Activated CD4-positive, alpha-beta T cell treated with anti-CD3 and anti-CD28 coated beads, Interleukin-2, amount 50 U/mL, for 16 hours (primary cell): ENCODE results near the gene TPRG1L.
A peak's percentile ranks its signal among the peaks of the same experiment; 100 is the strongest.
"Not testable (repeated sequence)": the region's sequence is repeated elsewhere in the genome, so short reads cannot be mapped to it uniquely, and the experiment has no call there.

Experiments
- DNase-seq: peaks from one replicate; pipeline ENCODE4 v3.0.0-alpha.2; 2020

The TPRG1L gene

GRCh38 chr1:3624200-3625136 lies at the start of gene TPRG1L:
Gene TPRG1L, plus strand, starts transcription at chr1:3625015. Its CDS starts 58 bp downstream, at chr1:3625073.
- peak; percentile 98 for DNase-seq

- not testable (repeated sequence) for DNase-seq
Measured at GRCh38 chr1:3575515-3575914, 49.3 kb upstream of the TPRG1L start.

- DNase-seq, result no peak
Measured at GRCh38 chr1:3575993-3576392, 48.8 kb upstream of the TPRG1L start.

GRCh38 chr1:3577300-3577699 lies 47.5 kb upstream of the TPRG1L start:
- DNase-seq, result no peak

GRCh38 chr1:3577711-3578432 lies 46.9 kb upstream of the TPRG1L start:
- DNase-seq, result no peak

GRCh38 chr1:3578433-3578805 lies 46.4 kb upstream of the TPRG1L start:
- no peak for DNase-seq

- no peak for DNase-seq
Measured at GRCh38 chr1:3578906-3579305, 45.9 kb upstream of the TPRG1L start.

- no peak for DNase-seq
Measured at GRCh38 chr1:3579626-3580025, 45.2 kb upstream of the TPRG1L start.

GRCh38 chr1:3580231-3580630 lies 44.6 kb upstream of the TPRG1L start:
- no peak for DNase-seq

GRCh38 chr1:3581296-3582036 lies 43.3 kb upstream of the TPRG1L start:
- no peak for DNase-seq

GRCh38 chr1:3583751-3584150 lies 41.1 kb upstream of the TPRG1L start:
- not testable (repeated sequence) for DNase-seq

- no peak for DNase-seq
Measured at GRCh38 chr1:3584915-3585314, 39.9 kb upstream of the TPRG1L start.

- DNase-seq, result not testable (repeated sequence)
Measured at GRCh38 chr1:3585353-3585868, 39.4 kb upstream of the TPRG1L start.

- no peak for DNase-seq
Measured at GRCh38 chr1:3585940-3586568, 38.8 kb upstream of the TPRG1L start.

- DNase-seq, result no peak
Measured at GRCh38 chr1:3586986-3587759, 37.6 kb upstream of the TPRG1L start.

- no peak for DNase-seq
Measured at GRCh38 chr1:3588395-3588794, 36.4 kb upstream of the TPRG1L start.

GRCh38 chr1:3590139-3590763 lies 34.6 kb upstream of the TPRG1L start:
- DNase-seq, result no peak

- no peak for DNase-seq
Measured at GRCh38 chr1:3590951-3591865, 33.6 kb upstream of the TPRG1L start.

- no peak for DNase-seq
Measured at GRCh38 chr1:3593334-3593733, 31.5 kb upstream of the TPRG1L start.

- no peak for DNase-seq
Measured at GRCh38 chr1:3593745-3594144, 31.1 kb upstream of the TPRG1L start.
